Stimulated activated CD4-positive, alpha-beta T cell treated with anti-CD3 and anti-CD28 coated beads, TNF-alpha, amount 100 ng/mL, for 1 hour (primary cell): ENCODE results near the gene SYT14.

Experiments used
- DNase-seq, 3 donors: peaks; one replicate each; pipeline ENCODE4 v3.0.0-alpha.2; 2020; ENCODE audit warnings: low read depth in 3 of 3, low spot score in 1 of 3

SYT14 gene

DNA sequence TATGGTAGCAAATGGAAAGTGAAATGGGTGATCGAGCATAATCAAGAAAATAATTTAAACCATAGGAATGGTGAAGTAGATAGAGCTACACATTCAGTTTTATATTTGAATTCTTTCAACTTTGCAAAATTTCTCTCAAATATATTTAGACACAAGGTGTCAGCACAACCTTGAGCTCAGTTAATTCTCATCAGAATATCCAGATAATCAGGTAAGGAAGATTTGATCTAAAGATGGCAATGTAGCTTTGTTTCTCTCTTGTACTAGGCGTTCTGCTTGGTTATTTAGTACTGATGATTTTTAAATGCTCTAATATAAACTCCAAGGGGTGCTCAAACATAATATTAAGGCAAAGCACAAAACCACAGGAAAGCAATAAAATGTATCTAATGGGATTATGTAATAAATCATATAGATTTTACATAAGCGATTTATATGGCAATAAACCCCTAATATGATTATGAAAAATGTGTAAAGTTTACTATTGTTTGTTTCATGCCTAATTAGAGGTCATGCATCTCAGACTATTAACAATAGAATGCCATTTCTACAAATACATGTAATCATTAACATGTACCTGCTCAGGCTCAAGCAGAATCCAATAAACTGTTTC, 262.2 kb downstream of the SYT14 start:
- DNase-seq = no peak

DNA sequence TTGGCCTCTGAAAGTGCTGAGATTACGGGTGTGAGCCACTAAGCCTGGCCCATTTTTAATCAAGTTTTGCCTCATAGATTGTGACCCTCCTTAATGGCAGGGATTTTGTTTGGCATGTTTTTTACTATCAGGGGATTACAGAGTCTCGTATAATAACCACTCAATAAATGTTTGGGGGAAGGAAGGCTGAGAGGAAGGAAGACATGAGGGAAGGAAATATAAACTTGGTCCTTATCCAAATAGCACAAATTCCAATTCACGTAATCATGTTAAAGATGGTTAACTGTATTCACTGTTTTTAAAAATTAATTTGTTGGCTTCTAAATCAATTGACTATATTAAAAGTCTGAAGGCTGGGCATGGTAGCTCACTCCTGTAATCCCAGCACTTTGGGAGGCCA, 263.7 kb downstream of the SYT14 start:
- DNase-seq = no peak

DNA sequence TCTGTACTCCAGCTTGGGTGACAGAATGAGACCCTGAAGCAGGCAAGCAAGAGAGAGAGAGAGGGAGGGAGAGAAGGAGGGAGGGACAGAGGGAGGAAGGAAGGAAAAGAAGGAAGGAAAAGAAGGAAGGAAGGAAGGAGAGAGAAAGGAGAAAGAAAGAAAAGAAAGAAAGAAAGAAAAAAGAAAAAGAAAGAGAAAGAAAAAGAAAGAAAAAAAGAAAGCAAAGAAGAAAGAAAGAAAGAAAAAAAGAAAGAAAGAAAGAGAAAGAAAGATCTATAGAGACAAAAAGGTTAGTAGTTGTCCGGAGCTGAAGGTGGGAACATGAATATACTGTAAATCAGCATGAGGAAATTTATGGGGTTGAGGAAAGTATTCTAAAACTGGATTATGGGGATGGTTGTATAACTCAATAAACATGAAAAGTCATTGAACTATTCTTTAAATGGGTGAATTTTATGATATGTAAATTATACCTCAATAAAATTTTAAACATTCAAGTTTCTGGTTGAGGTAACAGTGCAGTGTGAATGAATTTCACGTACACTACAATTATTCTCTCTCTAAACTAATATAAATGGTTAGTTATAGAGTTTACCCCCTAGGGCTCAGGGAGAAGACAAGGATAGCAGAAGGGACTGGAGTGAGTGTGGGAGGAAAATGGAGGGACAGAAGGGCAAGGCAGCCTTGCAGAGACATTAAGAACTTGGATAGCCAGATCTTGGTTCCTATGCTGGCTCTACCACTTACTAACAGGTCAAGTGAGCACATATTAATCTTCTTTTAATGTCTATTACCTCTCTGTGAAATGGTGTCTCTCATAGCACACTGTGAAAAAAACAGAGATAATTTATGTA, 269.8 kb downstream of the SYT14 start:
- no peak for DNase-seq

DNA sequence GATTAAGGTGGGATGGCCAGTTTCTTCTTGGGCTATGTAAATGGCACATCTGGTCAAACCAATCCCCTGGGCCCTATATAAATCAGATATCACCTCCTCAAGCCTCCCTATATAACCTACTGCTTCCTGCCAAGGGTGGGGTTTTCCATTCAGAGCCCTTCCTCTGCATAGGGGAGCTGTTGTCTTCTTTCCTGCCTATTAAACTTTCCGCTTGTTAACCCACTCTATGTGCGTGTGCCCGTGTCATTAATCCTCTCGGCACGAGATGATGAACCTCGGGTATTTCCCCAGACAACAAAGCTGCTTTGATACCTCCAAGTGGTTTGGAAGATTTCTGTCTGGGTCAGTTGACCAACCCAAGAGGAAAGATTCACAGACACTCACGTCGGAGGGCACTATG, 275.3 kb downstream of the SYT14 start:
- DNase-seq = no peak

DNA sequence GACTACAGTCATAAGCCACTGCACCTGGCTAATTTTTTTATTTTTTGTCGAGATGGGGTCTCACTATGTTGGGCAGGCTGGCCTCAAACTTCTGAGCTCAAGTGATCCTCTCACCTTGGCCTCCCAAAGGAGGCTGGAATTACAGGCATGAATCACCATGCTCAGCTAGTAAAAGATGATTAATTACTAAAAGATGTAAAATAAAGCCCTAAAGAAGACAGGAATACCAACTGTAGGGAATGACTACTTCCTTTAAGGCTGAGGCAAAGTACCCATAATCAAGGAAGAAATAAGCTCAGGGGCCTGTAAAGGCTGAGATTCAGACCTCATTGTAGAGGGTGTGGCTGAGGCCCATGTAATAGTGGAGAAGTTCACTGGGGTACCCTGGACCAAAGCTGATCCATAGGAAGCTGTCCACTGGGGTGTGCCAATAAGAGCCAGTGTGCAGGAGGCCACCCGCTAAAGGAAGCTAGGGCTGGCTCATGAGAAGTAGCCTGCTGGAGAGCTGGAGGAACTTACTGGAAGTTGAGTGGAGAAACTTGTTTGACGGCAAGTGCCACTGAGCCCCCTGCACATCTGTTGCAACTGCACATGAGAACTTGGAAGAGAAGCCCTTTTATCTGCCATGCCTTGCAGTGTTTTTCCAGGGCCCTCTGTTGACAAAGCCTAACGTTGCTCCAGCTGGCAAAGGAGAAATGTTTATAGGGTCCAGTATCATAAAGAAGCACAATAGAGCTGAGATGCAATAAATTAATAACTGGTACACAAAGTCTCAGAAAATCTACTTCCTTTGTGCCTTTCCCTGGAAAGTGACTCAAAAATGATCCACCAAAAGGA, 276.8 kb downstream of the SYT14 start:
- no peak for DNase-seq

DNA sequence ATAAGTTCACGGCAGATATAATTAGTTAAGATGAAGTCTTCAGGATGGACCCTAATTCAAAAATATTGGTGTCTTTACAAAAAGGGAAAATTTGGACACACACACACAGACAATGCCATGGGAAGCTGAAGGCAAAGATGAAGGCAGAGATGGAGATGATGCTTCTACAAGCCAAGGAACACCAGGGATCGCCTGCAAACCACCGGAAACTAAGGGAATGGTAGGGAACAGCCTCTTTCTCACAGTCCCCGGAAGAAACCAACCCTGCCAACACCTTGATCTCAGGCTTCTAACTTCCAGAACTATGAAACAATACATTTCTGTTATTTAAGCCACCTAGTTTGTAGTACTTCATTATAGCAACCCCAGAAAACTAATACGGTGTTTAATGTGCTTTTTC, 279.5 kb downstream of the SYT14 start:
- DNase-seq = no peak

DNA sequence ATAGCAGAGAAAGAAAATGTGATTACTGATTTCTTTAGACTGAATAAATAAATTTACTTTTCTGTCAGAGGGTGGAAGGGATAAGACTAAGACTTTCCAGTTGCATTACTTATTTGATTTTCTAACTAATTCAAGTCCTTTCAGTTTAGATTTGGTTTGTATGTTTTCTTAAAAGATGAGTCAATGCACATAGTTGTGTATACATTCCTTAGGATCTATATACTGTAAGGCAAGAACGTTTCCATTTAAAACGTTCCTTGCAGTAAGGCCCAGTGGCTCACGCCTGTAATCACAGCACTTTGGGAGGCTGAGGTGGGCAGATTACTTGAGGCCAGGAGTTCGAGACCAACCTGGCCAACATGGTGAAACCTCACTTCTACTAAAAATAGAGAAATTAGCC, 280.0 kb downstream of the SYT14 start:
- DNase-seq = no peak
